Activated CD4-positive, alpha-beta T cell treated with anti-CD3 and anti-CD28 coated beads, Interleukin-2, amount 50 U/mL, for 1 hour (primary cell): ENCODE results near the gene PPP1R12B.
"Not testable (repeated sequence)": the region's sequence is repeated elsewhere in the genome, so short reads cannot be mapped to it uniquely, and the experiment has no call there.

ENCODE experiments used
- DNase-seq: peaks from one replicate; pipeline ENCODE4 v3.0.0-alpha.2; 2020

PPP1R12B gene

DNA sequence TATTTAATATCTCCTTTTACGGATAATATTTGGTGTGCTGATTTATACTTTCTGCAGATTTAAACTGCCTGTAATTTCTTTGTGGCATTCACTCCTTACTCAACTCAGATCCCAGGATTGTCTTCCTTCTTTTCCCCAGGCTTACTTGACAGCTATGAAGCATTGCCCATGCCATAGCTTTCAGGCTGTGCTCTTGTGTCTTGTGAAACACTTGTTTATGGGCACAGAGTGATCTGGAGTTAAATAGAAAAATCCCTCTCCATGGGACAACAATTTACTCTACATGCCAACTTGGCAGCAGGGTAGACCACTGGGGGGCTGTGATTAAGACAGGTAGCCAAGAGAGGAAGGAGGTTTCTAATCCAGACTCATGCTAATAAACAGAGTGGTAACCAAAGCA lies 57.4 kb downstream of the PPP1R12B start:
- DNase-seq: no peak

DNA sequence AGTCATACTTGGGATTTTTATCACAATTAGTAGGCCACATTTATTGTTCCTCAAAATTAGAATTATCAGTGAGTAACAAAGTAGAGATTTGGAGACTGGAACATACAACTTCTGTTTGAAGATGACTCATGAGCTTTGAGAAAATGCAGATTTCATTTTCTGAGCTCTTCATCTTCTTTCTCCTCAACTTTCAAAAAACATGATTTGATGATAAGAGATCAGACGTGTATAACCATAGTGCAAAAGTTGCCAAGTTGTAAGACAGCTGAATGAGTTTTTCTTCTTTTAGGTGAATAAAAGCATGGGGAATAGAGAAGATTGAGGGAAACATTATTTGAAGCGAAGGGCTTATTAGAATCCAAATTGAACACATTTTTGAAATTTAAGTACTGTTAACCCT lies 58.4 kb downstream of the PPP1R12B start:
- not testable (repeated sequence) for DNase-seq

- not testable (repeated sequence) for DNase-seq
Observed at GRCh38 chr1:202407378-202407777, 58.9 kb downstream of the PPP1R12B start.

- DNase-seq: not testable (repeated sequence)
Observed at GRCh38 chr1:202410251-202410650, 61.8 kb downstream of the PPP1R12B start.

DNA sequence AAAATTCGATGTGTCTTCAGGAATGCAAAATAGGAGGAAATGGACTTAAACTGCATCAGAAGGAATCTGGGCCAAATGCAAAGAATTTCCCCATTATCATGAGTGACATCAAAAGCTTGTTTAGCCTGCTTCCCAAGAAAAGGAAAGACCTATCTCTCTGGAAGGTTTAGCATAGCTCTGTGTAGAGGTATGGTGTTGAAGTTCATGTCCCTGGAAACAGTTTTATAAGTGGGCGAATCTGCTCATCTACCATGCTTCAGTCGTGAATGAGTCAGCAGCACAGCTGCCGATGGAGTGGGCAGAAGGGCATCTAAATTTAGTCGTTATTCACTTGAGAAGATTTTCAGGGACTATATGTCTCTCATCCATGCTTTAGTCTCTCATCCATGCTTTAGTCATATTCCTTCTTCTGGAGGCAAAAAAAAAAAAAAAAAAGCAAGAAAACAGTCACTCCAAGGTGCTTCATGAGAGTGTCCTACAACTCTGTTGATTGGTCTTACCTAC lies 62.4 kb downstream of the PPP1R12B start:
- not testable (repeated sequence) for DNase-seq

DNA sequence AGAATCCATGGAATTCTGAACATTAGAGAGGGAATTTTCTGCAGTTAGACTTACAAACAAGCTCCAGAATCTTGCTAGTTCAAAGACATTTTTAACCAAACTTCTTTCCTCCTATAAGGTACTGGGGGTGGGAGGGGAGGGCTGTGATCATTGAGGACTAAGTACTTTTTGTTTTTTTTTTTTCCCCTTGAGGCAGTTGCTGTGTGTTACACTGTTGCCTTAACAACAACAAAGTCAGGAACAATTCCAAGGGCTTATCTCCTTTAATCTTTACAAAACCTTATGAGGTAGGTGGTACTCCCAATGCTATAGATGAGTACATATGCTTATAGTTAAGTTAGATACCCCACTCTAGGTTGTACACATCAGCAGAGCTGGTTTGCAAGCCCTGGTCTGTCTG lies 62.9 kb downstream of the PPP1R12B start:
- DNase-seq: no peak

GRCh38 chr1:202412421-202412820 lies 63.9 kb downstream of the PPP1R12B start:
- DNase-seq: not testable (repeated sequence)

DNA sequence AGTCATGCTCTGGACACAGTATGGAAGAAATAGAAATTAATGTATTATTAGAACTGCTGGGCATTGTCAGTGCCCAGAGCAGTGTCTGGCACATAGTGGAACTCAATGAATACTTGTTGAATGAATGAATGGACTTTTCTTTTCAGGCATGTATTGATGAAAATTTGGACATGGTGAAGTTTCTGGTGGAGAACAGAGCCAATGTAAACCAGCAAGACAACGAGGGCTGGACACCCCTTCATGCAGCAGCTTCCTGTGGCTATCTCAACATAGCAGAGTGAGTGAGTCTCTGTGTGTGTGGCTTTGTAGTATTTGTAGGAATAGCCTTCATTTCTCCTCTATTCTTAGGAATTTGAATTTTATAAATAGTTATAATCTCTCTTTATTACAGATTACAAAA lies 68.1 kb downstream of the PPP1R12B start:
- DNase-seq: no peak

GRCh38 chr1:202417141-202417540 lies 68.6 kb downstream of the PPP1R12B start:
- DNase-seq: not testable (repeated sequence)

DNA sequence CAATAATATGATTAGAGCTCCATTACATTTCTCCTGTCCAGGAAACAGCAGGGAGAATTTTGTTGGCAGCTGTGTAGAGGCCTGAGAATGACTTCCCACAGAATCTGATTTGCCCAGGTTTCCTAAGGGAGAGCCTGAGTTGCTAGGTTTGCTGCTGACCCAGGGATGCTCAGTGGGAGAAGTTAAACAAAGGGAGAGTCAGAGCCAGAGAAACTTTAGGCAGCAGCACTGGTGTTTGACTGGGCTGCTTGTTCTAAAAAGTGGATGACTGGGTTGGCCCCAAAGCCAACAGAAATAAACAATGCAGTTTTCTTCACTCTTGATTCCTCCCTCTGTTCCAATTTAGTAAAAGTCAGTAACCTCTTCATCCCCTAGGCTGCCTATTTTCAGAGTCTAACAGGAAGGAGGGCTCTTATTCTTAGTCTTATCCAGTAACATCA lies 69.3 kb downstream of the PPP1R12B start:
- DNase-seq: not testable (repeated sequence)

DNA sequence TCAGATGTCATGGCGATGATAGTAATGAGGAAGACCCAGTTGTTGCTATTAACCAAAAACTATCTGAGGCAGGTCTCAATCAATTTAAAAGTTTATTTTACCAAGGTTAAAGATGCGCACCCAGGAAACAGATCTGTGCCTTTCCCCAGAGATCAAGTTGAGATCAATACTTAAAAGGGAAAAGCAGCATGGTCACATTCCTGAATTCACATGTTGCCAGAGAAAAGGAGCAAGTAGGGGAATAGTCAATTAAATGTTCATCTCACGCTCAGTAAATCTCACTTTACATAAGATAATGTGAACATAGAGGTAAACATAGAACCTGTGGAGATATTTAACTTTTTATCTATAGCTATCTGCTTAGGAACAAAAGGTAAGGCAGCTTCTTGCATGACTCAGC lies 71.2 kb downstream of the PPP1R12B start:
- not testable (repeated sequence) for DNase-seq

DNA sequence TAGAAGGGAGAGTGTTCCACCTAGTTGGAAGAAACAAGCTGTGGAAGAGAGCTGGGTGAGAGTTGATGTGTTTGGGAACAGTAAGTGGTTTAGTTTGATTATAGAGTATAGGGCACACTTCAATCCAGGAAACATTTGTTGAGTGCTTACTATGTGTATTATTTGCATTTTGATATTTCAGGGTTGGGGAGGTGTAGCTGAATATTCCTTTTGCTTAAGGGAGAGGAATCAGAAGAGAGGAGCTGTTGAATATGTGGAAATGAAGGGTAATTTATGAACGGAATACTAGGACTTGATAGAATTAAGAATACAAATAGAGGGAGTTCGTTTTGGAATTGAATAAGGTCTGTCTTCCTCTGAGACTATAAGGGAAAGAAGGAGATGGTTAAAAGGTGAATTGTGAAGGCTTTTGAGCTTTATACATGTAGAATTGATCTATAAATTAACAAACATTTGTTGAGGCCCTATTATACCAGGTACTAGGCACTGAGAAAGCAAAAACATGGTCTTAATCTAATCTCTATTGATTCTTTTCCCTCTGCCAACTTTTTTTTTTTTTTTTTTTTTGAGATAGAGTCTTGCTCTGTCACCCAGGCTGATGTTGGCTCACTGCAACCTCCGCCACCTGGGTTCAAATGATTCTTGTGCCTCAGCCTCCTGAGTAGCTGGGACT lies 72.1 kb downstream of the PPP1R12B start:
- not testable (repeated sequence) for DNase-seq

- DNase-seq: not testable (repeated sequence)
Observed at GRCh38 chr1:202422709-202423108, 74.2 kb downstream of the PPP1R12B start.

- not testable (repeated sequence) for DNase-seq
Observed at GRCh38 chr1:202424260-202424659, 75.8 kb downstream of the PPP1R12B start.

- DNase-seq: not testable (repeated sequence)
Observed at GRCh38 chr1:202430111-202430510, 81.6 kb downstream of the PPP1R12B start.

- DNase-seq: not testable (repeated sequence)
Observed at GRCh38 chr1:202432338-202432737, 83.8 kb downstream of the PPP1R12B start.

DNA sequence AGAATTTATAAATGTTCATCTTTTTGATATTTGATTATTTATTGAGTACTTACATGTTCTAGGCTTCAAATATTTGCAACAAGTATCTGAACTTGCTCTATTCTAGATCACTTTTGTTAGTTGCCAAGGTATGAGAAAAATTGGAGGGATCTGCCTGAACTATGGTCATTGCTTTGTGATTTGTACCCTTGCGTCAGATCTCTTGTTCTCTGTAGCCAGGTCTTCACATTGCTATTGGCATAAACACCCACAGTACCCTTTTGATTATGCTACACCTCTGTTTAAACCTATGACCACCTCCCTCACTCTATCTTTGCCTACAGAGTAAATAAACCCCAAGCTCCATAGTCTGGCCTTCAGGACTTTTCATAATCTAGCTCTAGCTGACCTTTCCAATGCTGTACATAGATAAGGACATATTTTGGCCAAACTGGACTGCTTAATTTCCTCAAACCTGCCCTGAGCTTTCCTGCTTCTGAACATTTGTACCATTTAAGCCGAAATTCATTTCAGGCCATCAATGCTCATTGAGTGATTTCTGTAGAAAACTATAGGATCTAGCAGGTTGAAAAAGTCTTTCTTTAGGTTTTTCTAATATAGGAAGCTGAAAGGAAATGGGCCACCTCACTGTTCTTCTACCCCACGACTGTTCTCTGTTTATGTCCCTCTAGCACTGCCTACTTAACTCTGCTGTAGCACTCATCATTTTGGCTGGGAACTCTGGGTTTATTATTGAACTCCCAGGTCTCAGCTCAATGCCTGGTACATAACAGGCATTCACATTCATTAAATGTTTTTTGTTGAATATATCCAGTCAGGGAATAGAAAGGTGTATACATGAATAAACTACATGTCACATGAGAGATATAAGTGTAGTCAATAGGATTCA lies 84.9 kb downstream of the PPP1R12B start:
- DNase-seq: no peak

DNA sequence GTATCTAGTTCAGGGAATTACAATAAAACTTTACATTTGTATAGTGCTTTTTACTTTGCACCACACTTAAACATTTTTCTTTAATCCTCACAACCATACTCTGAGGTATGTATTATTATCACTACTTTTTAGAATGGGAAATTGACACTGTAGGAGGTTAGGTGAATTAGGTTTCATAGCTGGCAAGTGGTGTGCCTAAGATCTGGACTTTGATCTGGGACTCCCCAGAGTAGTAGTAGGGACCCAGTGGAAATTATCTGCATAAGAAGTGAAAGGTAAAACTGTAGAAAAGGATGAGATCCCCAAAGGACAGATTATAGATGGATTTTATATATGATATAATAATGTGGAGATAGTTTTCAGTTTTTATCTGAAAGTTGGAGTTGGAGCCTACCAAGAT lies 85.6 kb downstream of the PPP1R12B start:
- DNase-seq: no peak

- no peak for DNase-seq
Observed at GRCh38 chr1:202438393-202439174, 90.1 kb downstream of the PPP1R12B start.

- DNase-seq: no peak
Observed at GRCh38 chr1:202439308-202439707, 90.8 kb downstream of the PPP1R12B start.

GRCh38 chr1:202448140-202448539 lies 99.6 kb downstream of the PPP1R12B start:
- not testable (repeated sequence) for DNase-seq

DNA sequence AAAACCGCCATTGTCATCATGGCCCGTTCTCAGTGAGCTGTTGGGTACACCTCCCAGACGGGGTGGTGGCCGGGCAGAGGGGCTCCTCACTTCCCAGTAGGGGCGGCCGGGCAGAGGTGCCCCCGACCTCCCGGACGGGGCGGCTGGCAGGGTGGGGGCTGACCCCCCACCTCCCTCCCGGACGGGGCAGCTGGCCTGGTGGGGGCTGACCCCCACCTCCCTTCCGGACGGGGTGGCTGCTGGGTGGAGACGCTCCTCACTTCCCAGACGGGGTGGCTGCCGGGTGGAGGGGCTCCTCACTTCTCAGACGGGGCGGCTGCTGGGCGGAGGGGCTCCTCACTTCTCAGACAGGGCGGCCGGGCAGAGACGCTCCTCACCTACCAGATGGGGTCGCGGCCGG lies 103.1 kb downstream of the PPP1R12B start:
- not testable (repeated sequence) for DNase-seq

DNA sequence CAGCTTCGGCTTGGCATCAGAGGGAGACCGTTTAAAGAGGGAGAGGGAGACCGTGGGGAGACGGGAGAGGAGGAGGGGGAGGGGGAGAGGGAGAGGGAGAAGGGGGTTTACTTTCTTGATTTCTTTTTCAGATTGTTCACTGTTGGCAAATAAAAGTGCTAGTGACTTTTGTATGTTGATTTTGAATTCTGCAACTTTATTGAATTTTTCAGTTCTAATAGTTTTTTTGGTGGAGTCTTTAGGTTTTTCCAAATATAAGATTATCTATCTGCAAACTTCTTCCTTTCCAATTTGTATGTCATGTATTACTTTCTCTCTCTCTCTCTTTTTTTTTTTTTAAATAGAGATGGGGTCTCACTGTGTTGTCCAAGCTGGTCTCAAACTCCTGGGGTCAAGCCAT lies 104.0 kb downstream of the PPP1R12B start:
- DNase-seq: no peak
